Stimulated activated CD8-positive, alpha-beta memory T cell treated with anti-CD3 and anti-CD28 coated beads, Interleukin-4, amount 100 ng/mL, for 24 hours (primary cell): ENCODE results near the gene SEPTIN2.
A peak's percentile ranks its signal among the peaks of the same experiment; 100 is the strongest.
"Not testable (repeated sequence)": the region's sequence is repeated elsewhere in the genome, so short reads cannot be mapped to it uniquely, and the experiment has no call there.

Source experiments
- DNase-seq: peaks from one replicate; pipeline ENCODE4 v3.0.0-alpha.2; 2020; ENCODE audit warnings: low read depth

Gene SEPTIN2

DNA sequence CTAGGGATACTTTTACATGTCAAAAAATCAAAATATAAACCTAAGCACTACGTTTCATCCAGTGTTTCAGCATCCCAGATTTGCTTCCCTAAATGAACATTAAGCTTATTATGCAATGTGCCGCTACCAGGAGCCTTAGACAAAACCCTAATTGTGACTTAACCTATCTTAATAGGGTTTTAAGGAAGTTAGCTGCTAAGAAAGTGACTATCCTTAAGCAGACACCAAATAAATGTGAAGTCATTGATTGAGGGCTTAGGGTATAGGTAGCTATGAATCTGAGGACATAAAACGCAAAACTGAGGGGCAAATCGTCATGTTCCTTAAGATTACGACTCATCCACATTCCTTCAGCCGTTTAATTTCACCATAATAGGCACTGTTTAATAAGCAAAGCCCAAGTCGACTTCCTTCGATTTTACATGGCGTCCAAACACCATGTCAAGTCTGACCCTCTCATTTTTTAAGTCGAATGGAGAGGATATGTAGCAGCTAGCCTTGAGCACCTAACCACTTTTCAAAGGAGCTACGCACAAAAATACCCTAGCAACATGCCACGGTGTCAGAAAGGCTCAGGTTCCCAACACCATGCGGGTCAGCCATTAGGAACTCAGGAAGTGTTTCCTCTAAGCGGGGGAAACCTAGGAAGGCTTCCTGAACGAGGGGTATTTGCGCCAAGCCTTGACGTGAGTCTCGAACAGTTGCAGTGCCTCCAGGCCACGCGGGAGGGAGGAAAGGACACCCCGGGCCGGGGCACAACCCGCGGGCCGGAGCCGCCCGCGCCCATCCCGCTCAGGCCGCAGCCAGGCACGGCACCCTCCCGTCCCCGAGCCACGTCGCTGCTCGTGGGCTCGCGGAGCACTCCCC lies 1.3 kb upstream of the SEPTIN2 start:
- no peak for DNase-seq

DNA sequence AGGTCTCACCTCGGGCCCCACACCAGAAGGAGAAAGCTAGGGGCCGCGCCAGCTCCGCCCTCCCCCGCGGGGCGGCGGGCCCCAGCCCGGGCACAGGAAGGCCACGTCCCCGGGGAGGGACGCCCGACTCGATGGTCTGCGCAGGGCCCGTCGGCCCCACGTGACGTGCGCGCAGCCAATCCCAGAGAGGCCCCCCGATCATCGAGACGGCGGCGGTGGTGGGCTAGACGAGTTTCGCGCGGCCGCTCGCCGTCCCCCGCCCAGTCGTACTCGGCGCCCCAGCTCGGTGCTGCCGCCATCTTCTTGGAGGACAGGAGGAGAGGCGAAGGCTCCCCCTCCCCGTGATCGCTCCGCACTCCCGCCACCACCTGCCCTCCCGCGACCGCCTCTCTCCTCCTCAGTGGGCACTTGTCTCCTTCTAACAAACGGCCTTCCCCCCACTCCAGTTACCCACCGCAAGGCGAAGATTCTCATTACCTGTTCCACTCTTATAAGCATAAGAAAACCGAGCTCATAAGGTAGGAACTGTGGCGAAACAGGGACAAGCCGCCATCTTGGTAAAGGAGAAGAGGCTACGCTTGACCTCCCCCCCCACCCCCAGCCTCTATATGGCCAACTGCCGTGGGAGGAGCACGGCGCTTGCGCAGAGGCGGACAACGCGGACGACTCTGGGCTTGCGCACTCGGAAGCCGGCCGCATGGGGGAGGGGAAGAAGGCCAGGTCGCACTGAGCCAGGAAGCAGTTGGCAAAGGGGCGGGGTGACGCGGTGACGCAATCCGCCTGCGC lies 439 bp upstream of the SEPTIN2 start, which contains the start of gene HDLBP:
TSS of gene HDLBP (minus strand) at position 580 of the 786 bp plus-strand sequence. CDS start 48,803 bp downstream, outside the sequence.
- peak; percentile 100 for DNase-seq

DNA sequence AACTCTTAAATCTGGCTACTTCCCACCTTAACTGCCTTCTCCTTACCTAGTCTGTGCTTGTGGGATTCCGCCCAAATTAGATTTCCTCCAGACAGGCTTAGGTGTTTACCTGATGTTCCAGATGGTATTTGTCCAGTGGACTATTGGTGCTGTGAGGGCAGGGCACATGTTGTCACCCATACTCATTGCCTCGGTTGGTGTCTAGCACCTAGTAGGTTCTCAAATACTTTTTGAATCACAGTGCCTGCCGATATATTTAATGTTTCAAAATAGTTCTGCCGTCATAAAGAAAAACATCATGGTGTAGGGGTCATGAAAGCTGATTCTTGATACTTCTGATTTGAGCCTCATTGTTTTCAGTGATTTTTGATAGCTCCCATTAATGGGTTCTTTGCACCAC lies 1.1 kb downstream of the SEPTIN2 start:
- no peak for DNase-seq

DNA sequence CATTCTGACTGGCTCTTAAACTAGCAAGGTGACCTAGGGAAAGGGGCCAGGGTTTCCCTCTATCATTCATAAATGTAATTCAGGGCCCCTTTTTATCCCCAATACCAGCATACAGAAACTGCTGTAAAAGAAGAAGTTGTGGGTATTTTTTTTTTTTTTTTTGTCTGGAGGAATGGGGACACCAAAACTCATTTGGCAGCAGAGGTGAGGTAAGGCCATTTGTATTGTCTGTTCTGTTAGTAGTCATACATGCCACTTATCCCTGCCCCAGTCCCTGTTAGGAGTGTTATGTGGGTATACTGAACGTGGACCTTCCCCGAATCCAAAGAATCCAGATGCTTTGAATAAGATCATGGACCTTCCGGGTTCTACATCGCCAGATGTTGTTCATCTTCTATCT lies 1.7 kb downstream of the SEPTIN2 start:
- DNase-seq, result no peak

DNA sequence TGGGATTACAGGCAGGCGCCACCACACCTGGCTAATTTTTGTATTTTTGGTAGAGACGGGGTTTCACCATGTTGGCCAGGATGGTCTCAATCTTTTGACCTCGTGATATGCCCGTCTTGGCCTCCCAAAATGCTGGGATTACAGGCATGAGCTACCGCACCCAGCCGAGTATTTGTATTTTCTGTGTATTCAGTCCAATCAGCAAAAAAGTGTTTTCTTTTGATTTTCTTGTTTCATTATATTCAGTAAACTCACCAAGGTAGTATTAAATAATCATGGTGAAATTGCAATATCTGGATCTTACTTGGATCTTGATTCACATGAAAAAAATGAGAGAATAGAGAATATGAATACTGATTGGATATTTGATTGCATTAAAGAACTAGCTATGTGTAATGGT lies 3.1 kb downstream of the SEPTIN2 start:
- DNase-seq, result not testable (repeated sequence)

DNA sequence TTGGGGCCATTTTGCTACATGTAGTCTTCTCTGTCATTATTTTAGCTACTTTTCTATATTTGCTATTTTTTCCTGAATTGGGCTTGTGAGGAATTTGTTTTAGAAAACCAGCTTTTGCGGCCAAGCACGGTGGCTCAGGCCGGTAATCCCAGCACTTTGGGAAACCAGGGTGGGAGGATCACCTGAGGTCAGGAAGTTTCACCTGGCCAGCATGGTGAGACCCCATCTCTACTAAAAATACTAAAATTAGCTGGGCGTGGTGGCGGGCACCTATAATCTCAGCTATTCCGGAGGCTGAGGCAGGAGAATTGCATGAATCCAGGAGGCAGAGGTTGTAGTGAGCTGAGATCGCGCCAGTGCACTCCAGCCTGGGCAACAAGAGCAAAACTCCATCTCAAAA lies 4.7 kb downstream of the SEPTIN2 start:
- DNase-seq, result no peak

DNA sequence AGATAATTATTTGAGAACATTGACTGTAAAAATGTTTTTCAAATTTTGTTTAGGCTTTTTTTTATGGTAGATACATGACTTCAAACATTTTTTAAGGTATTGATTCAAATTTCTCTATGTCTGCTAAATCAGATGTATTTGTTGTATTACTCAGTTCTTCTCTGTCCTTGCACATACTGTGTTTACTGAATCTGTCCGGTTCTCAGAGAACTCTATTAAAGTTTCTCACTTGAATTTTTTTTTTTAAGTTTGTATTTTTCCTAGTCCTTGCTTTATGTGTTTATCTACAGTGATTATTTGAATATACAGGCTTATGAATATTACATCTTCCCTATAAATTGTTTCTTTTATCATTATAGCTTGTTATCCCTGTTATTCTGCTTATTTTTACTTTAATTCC lies 5.3 kb downstream of the SEPTIN2 start:
- no peak for DNase-seq

DNA sequence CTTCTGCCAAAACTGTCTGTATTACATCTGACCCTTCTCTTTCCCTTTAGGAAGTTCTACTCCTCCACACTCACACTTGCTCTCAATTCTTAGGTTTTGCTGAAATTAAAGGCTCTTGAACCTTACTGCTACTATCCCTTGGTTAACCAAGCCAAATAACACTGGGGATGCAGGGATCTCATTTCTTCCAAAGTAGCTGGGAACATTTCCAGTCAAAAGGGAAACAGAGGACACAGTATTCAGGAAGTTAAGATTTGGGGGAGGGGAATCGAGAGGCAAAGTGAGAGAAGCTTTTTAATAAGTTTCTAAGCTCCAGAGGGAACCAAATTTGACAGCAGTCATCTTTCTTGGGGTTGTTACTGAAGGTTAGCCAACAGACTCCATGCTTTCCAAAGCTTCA lies 6.2 kb downstream of the SEPTIN2 start:
- no peak for DNase-seq

DNA sequence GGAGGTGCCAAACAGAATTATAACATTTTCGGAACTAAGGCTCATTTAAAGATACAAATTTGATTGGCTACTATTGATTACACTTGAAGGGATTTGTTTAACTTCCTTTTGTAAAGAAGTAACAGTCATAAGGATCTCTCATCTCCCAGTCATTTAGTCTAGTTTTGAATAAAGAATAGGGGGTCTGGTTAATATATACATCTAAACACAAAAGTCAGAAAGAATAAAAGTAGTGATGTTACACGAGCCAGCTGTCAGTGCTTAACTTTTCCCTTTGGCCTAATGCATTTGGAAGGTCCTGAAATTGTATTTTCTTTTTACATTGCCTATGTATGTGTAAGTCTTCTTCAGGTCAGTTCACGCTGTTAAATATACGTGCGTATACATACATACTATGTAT lies 8.1 kb downstream of the SEPTIN2 start:
- DNase-seq, result no peak

DNA sequence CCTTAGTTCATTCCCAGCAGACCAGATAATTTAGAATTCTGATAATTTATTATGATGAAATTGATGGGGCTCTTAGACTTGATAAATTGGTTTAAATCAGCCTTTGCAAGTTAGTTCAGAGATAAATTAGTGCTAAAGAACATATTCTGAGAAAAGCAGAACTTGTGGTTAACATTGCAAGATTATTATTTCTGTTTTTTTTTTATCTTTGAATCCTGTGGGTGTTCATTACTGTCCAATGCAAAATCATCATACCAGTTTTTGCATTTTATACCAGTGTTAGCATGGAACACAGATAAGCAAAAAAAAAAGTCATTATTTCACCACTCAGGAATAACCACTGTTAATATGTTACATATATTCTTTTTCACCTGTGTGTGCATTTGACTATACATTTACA lies 9.1 kb downstream of the SEPTIN2 start:
- no peak for DNase-seq

DNA sequence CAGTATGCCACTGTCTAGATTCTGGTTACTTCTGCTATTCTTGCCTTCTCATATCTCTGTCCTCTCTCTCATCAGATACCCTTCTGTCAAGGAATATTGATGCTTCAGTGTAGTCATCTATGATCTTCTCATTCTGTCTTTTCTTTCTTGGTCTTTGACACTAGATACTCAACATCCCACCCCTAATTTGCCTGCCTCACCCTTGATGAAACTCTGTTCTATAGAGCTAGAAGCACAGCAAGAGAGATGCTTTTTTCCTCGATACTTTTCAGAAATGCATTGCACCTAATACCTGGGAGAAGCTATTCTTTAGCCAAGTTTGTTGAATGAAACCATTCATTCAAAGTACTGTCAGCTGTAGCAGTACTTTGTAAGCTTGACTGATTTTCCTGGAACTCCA lies 9.5 kb downstream of the SEPTIN2 start:
- no peak for DNase-seq

DNA sequence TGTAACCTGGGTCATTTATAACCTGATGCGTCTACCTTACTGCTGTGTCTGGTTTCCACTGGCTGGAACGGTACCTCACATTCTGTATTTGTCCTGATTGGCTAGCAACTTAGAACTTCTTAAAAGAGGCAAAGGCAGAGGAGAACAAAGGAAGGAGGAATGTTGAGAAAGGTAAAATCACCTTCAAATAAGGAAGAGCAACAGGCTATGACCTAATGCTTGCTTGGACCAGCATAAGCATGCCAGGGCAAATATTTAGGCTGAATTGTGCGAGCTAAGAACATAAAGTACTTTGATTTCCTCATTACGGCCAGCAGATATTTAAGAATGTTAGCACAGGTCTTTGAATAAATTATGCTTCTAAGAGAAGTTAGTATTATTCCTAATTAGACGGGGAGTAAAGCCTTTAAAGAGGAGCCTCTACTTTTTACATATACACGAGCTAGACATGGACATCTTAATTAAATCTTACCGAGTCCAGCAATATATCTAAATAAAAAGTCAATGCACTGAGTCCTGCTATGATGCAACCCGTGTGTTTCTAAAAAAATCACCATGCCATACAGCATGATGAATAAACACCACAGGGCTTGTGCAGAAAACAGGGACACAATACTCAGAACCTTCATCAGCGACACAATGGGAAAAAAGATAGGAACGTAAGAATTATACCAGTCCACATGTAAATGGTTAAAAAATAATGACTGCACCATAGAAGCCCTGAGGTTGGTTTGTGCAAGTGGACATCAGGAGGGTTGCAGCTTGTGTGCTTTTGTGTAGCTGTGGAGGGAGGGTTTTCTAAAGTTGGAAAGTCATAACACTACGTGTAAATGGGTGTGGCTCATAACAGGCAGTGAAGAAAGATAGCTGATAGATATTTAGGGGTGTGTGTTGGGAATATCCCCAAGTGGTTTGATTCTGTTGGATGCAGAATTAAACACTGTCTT lies 14.2 kb downstream of the SEPTIN2 start:
- no peak for DNase-seq

DNA sequence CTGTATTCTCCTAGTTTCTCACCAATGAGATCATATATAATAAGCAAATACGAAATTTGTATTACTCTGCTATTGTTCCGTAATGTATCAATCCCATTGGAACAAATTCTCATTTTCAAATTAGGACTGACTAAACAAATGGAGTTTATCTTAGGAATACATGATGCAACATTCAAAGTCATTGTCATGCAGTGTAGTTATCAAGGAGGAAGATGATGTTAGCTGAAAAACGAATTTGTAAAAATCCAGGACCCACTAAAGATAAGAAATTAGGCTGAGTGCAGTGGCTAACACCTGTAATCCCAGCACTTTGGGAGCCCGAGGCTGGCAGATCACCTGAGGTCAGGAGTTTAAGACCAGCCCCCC lies 14.9 kb downstream of the SEPTIN2 start:
- DNase-seq, result no peak

DNA sequence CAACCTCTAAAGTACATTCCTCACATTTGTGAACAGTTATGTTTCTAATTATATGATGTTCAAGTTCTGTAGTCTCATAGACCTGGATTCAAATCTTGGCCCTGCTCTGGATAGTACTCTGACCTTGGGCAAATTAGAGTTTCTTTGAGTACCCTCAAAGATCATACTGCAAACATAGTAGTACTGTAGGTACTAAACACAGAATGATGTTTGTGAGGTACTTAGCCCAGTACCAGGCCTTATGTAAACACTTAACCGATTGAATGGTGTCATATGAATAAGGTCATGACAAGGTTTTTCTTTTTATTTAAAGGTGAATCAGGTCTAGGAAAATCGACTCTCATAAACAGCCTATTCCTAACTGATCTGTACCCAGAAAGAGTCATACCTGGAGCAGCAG lies 19.1 kb downstream of the SEPTIN2 start:
- DNase-seq, result no peak

DNA sequence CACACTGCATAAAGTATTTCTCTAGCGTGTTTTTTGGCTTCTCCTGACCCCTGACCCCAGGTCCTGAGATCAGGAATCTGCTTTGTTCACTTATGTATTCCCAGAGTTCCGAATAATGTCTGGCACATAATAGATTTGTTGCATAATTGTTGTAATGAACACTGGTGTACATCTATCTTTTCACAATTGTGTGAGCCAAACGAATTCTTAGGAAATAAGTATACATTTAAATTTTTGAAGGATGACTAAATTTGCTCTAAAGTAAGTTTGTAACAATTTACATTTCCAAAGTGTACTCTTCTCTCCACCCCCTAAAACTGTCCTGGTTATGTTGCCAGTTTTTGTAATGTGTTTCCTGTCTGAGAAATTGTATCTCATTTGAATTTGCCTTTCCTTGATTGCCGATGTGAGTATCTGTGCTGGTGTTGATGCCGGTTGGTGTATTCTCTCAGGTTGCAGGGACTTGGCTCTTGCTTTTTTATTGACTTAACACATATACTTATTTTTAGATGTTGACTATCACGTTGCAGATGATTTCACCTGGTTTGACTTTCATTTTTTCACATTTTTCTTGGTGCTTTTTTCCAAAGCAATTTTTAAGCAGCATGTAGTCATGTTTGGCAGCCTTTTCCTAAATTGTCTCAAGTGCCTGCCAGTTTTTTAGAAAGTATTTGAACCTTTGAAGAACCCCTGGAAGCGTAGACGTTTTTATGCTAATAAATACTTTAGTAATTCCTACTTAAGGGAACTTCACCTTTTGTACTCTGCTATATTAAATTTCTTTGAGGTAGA lies 24.3 kb downstream of the SEPTIN2 start:
- DNase-seq, result no peak

DNA sequence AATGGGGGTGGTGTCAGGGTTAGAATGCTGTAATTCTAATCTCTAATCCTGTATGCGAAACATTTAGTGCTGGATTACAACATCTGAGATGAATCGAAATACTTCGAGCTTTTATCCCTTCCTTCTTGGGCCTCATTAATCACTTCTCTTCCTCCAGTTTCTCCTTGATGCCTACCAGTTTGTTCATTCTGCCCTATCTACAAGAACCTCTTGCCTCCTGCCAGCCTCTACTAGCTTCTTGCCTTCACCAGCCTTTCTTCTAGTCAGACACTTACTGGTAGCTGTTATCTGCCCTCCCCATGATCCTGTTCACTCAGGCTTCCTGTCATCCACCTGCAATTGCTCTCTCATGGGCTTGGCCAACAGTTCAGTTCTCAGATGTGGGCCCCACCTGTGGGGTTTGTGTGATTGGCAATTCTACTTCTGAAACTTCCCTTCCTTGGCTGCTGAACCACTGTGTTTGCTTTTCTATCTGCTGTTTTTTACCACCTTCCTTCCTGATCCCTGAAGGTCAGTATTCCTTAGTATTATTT lies 25.0 kb downstream of the SEPTIN2 start:
- DNase-seq, result no peak

DNA sequence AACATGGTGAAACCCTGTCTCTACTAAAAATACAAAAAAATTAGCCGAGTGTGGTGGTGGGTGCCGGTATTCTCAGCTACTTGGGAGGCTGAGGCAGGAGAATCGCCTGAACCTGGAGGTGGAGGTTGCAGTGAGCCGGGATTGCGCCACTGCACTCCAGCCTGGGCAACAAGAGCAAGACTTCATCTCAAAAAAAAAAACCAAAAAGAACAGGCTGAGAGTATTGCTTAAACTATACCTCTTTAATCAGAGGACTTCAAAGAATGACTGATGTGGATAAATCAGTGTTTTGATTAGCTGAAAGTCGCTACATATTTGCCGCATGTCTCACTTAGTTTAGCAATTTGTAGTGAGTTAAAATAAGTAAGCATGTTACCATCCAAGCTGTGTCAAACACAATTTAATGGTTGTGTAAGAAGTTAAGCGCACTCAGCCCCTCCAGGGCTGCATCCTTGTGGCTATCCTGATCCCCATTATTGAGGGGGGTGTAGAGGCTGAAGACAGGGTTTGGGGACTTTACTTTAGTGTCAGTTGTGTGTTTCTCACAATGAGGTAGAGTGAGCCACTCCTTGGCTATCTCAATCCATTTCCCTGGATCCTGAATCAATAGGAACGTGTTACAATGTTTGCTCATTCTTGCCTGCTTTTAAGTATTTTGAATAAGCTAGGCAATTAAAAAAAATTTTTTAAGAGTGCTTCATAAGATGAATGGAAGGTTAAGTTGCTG lies 29.4 kb downstream of the SEPTIN2 start:
- DNase-seq, result no peak

DNA sequence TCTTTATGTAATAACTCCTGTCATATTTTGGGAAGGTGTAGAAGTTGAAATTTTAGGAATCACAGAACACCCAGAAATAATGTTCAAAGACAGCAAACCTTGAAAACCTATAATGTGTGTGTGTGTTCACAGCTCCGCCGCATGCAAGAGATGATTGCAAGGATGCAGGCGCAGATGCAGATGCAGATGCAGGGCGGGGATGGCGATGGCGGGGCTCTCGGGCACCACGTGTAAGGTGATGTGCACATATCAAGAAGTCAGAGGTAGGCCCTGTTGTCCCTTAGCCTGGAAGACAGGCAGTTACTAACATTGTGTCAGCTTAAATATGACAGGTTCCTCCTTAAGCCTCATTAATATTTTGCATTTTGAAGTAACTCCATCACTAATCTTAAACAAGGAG lies 34.2 kb downstream of the SEPTIN2 start:
- DNase-seq, result no peak

DNA sequence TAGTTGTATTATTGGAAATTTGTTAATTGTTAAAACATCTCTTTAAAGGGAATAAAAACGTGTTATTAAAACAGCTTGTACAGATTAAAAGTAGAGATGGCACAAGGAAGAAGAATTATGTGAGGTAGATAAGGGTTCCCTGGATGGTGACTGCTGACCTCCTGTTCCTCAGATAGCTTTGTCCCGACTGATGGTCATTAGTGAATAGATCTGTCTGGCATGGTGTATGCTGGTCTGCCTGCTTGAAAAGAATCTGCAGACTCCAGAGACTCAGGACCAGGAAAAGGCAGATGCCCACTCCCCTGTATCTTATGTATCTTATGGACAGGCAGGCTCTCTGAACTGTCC lies 34.8 kb downstream of the SEPTIN2 start:
- DNase-seq, result no peak

DNA sequence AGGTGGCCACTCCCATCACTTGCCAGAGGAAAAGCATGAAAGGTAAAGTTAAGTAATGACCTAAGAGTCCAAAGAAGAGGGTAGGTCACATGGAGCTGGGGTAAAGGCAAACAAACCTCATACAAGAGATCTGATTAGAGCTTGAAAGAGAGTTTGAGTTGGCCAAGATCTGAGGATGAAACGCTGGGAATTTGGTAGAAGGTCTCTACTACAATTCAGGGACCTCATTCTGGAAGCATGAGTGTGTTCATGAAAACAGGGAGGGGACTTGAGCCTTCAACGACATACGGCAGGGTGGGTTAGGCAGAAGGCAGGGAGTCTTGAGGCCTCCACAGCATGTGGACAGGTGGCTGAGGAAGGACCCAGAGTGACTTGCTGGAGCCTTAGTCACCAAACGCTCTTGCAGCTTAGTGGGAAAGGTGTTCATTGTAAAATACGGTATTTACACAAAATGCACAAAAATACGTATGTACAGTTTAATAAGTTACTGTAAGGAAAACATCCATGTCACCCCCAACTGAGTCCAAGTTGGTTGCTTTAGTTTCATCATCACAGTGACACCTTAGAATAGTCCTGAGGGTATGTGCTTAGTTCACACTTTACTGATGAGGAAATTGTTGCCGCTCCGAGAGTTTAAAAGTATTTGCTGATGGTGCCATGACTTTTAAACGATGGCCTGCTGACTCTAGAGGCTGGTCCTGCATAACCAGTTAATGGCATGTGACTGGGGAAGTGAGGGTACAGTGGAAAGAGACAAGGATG lies 35.3 kb downstream of the SEPTIN2 start:
- no peak for DNase-seq
